Lower leg skin (tissue), 3 donors: ENCODE data around the gene GNG7.

Experiments
- POLR2A ChIP-seq, 2 donors: fragments of 450-650 bp; IDR thresholded peaks; one replicate each; pipeline ENCODE4 v1.6.1; 2016 to 2017; ENCODE audit warnings: antibody characterized with exemption in 2 of 2, mild to moderate bottlenecking in 1 of 2, moderate library complexity in 1 of 2
- TF ChIP-seq, protein P1 (sequence below), 3 donors: fragments of 450-650 bp; IDR thresholded peaks; one replicate each; pipeline ENCODE4 v1.5.1; 2016; ENCODE audit warnings: antibody characterized with exemption in 3 of 3, mild to moderate bottlenecking in 3 of 3, moderate library complexity in 2 of 3

DNA sequence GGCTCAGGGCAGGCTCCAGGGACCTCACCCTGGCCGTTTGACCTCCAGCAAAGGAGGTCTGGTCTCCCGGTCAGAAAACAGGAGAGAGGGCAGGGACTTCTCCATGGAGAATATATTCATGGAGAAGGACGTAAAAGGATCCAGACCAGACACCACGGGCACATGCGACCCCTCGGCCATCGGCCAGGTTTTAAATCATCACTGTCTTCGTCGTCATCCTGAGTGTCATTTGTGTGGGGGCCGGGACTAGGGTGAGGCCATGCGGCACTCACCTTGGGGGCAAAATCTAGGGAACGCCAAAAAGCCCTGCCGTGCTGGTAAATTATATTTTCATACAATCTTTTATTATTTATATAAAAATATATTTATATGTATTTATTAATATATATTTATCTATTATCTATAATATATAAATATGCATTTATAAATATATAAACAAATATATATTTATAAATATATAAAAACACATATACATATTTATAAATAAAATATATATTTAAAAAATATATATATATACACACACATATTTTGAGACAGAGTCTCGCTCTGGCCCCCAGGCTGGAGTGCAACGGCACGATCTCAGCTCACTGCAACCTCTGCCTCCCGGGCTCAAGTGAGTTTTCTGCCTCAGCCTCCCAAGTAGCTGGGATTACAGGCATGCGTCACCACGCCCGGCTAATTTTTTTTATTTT lies 151.2 kb downstream of the GNG7 start:
- TF ChIP-seq, protein P1, sequence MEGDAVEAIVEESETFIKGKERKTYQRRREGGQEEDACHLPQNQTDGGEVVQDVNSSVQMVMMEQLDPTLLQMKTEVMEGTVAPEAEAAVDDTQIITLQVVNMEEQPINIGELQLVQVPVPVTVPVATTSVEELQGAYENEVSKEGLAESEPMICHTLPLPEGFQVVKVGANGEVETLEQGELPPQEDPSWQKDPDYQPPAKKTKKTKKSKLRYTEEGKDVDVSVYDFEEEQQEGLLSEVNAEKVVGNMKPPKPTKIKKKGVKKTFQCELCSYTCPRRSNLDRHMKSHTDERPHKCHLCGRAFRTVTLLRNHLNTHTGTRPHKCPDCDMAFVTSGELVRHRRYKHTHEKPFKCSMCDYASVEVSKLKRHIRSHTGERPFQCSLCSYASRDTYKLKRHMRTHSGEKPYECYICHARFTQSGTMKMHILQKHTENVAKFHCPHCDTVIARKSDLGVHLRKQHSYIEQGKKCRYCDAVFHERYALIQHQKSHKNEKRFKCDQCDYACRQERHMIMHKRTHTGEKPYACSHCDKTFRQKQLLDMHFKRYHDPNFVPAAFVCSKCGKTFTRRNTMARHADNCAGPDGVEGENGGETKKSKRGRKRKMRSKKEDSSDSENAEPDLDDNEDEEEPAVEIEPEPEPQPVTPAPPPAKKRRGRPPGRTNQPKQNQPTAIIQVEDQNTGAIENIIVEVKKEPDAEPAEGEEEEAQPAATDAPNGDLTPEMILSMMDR (IDR thresholded peaks at IDR 0.05) = no peak
- TF ChIP-seq POLR2A (IDR thresholded peaks at IDR 0.05) = no peak
